Karpas-422 (cell line): ENCODE measurements around the gene PHOX2A. TPM values are rescaled to one million over a fixed set of nuclear protein-coding genes. Genes with fewer than 3 reads are reported as not detected.

ENCODE experiments used
- DNase-seq: peaks from one replicate; pipeline ENCODE4 v3.0.0-alpha.2; 2015
- H2AFZ ChIP-seq: fragments of 200-600 bp; sonication (generic); 2 replicates; pipeline ENCODE4 v1.6.1; 2014; ENCODE audit warnings: antibody characterized with exemption, low read length, mixed read lengths
- H3K27ac ChIP-seq: fragments of 200-600 bp; sonication (generic); 2 replicates; pipeline ENCODE4 v1.5.1; 2014; ENCODE audit warnings: mild to moderate bottlenecking, low read length, moderate library complexity
- H3K27me3 ChIP-seq: fragments of 200-600 bp; sonication (generic); 2 replicates; pipeline ENCODE4 v1.6.1; 2014; ENCODE audit warnings: low read length, mixed read lengths
- H3K36me3 ChIP-seq: fragments of 200-600 bp; sonication (generic); 2 replicates; pipeline ENCODE4 v1.6.1; 2014; ENCODE audit warnings: low read length, mixed read lengths; ENCODE audit not compliant: insufficient read depth
- H3K4me1 ChIP-seq: fragments of 200-600 bp; sonication (generic); 2 replicates; pipeline ENCODE4 v1.6.1; 2014; ENCODE audit warnings: mild to moderate bottlenecking, low read length, mixed read lengths
- H3K4me2 ChIP-seq: fragments of 200-600 bp; sonication (generic); 2 replicates; pipeline ENCODE4 v1.6.1; 2014; ENCODE audit warnings: low read length, low read depth, mild to moderate bottlenecking; ENCODE audit not compliant: poor library complexity, severe bottlenecking
- H3K4me3 ChIP-seq: fragments of 200-600 bp; sonication (generic); 2 replicates; pipeline ENCODE4 v1.5.1; 2014; ENCODE audit warnings: mild to moderate bottlenecking, antibody characterized with exemption, low read length, mixed read lengths
- H3K79me2 ChIP-seq: fragments of 200-600 bp; sonication (generic); 2 replicates; pipeline ENCODE4 v1.6.1; 2014; ENCODE audit warnings: mild to moderate bottlenecking, low read length, mixed read lengths
- H3K9ac ChIP-seq: fragments of 200-600 bp; sonication (generic); 2 replicates; pipeline ENCODE4 v1.6.0; 2014; ENCODE audit warnings: low read length
- H3K9me2 ChIP-seq: fragments of 200-600 bp; sonication (generic), shearing (Covaris generic); replicated peaks from 2 replicates; pipeline ENCODE4 v1.6.0; 2014; ENCODE audit warnings: mild to moderate bottlenecking, low read length, moderate library complexity; ENCODE audit not compliant: insufficient read depth
- H3K9me3 ChIP-seq: fragments of 300-700, 200-600 bp; sonication (generic); 2 replicates; pipeline ENCODE4 v1.6.1; 2014; ENCODE audit warnings: low read length, mixed read lengths
- H4K20me1 ChIP-seq: fragments of 200-600 bp; sonication (generic); 2 replicates; pipeline ENCODE4 v1.6.1; 2014; ENCODE audit warnings: mild to moderate bottlenecking, antibody characterized with exemption, low read length, low read depth; ENCODE audit not compliant: insufficient read depth
- total RNA-seq: library from RNA; depleted of rRNA; stranded (reverse); fragments of >200 nt; shearing (Covaris generic); gene quantifications from 2 replicates; pipeline ENCODE4 v1.2.3, GENCODE V29; 2014; ENCODE audit warnings: low replicate concordance

The PHOX2A gene
- total RNA-seq, 1 experiment from 2014 or later: not detected

DNA sequence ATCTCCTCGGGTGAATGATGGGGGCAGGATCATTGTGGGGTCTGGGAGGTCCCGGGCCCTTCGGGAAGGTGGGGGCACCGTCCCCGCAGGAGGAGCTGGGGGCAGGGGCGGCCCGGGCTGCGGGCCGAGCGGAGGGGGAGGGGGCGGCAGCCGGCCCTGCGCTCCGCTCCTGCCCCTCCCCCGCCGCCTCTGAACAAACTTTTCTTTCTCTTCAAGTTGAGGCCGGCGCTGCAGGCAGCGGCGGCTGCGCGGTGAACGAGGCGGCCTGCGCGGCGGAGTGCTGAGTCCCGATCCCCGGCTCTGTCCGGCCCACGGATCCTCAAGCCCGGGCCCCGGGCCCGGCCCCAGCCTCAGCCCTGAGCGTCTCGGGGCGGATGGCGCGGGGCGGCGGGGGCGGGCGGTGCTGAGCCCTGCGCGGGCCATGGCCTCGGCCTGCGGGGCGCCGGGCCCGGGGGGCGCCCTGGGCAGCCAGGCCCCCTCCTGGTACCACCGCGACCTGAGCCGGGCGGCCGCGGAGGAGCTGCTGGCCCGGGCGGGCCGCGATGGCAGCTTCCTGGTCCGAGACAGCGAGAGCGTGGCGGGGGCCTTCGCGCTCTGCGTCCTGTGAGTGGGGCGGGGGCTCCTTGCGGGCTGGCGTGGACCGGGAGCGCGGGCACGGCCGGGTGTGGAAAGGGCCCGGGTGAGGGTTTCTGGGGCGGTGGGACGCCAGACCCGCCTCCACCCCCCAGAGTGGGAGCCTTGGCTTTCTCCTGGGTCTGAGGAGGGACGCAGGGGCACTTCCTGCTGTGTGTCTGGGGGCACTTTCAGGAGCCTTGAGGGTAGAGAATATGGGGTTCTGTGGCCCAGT, 19.2 kb downstream of the PHOX2A start, which contains the start of gene INPPL1:
TSS of gene INPPL1 (plus strand) at position 204 of the 847 bp plus-strand sequence. CDS start at position 422, 218 bp downstream.
- Histone ChIP-seq H3K36me3 (no peaks in the 10 kb centered on the region; the same call in 1 of the 2 replicates), H4K20me1 (no peaks in the 10 kb centered on the region), H3K4me1 (peaks cover 39% of the 10 kb centered on the region), H3K27ac (peak within 1 kb of the TSS; percentile 89), H3K9me2 (no peaks in the 10 kb centered on the region), H3K4me3 (peak within 1 kb of the TSS; percentile 99), H3K79me2 (peaks cover 26% of the 10 kb centered on the region), H2AFZ (peak within 1 kb of the TSS; percentile 92; the same call in 1 of the 2 replicates), H3K27me3 (no peaks in the 10 kb centered on the region), H3K9me3 (no peaks in the 10 kb centered on the region), H3K4me2 (peak within 1 kb of the TSS; percentile 100), H3K9ac (peak within 1 kb of the TSS; percentile 97)
- DNase-seq: peak; percentile 80

DNA sequence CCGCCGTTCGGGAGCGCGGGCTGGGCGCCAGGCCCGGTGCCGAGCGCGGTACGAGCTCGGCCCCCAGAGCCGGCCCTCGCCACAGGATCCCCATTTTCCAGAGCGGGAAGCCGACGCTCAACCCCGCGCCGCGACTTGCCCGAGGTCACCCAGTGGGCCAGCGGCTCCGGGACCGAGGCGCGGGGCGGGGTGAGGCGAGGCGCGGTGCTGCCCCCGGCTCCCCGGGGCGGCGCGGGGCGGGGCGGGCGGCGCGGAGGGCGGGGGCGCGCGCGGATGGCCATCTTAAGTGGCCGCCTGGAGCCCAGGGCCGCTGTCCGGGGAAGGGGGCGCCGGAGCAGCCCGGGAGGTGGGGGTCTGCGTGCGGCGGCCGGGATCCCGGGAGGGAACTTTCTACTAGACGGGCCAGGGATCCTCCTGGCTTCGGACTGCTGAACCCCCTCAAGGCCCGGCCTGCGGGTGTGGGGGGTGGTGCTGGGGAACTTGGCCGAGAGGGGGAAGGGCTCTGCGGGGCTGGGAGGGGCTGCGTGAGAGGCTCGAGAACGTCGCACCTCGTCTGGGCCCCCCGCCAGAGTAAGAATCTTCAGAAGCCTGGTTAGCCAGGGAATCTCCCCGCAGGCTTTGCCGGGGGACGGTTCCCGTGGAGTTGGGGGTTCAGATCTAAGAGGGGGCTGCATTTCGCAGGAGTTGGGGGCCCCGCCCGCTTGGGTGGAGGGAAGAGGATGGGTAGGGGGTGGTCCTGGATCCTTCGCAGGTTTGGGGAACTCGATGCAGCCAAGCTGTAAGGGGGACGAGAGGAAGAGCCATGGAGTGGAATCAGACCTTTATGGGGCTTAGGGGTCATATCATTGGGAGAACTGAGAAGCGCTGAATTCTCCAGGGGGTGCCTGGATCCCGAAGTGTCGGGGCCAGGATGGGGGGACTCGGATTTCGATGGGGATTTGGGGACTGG, 20.1 kb downstream of the PHOX2A start:
- peak; percentile 78 for DNase-seq
- Histone ChIP-seq H2AFZ (peak overlapping the region; percentile 92; the same call in 1 of the 2 replicates), H3K4me3 (peak overlapping the region; percentile 99)

DNA sequence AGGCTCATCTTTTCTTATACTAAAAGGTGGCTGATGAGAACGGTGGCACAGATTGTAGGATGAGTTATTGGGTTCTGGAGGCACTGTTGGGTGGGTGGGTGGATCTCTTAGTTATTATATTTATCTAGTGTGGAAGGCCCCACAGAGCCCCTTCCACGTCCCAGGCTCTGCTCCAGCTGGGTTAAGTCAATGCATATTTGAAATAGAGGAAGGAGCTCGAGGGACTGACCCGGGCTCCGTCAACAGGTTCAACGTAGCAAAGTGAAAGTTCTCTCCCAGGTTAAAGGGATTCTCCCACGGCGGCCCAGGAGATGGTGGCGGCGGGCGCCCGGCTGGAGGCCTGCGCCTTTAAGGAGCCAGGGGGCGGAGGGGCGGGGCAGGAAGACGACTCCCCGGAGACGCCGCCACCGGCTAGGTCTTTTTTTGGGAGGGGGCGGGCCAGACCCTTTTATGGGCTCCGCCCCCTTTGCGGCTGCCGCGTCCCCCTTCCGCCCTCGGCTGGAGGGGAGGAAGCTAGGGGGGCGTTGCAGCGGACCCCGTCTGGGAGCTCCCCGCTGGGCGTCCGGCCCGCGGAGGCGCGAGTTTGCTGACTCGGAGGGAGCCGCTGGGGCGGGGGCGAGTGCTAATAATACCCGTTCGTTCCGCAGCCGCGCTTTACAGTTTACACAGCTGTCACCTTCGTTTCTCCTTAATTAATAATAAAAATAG, 20.9 kb downstream of the PHOX2A start:
- H4K20me1 ChIP-seq: no peaks in the 10 kb centered on the region
- H3K4me1 ChIP-seq: peaks cover 40% of the 10 kb centered on the region
- H3K4me3 ChIP-seq: peak overlapping the region; percentile 99

More for the DNA sequence above, 20.1 kb downstream of the PHOX2A start:
- H3K27ac ChIP-seq: peak overlapping the region; percentile 89
- H3K9me3 ChIP-seq: no peaks in the 10 kb centered on the region
- peak overlapping the region; percentile 100 for H3K4me2 ChIP-seq
- H3K9me2 ChIP-seq: no peaks in the 10 kb centered on the region
- no peaks in the 10 kb centered on the region for H4K20me1 ChIP-seq
- peak overlapping the region; percentile 97 for H3K9ac ChIP-seq
- H3K79me2 ChIP-seq: peaks cover 26% of the 10 kb centered on the region
- H3K36me3 ChIP-seq: no peaks in the 10 kb centered on the region; the same call in 1 of the 2 replicates
- peaks cover 39% of the 10 kb centered on the region for H3K4me1 ChIP-seq
- H3K27me3 ChIP-seq: no peaks in the 10 kb centered on the region

DNA sequence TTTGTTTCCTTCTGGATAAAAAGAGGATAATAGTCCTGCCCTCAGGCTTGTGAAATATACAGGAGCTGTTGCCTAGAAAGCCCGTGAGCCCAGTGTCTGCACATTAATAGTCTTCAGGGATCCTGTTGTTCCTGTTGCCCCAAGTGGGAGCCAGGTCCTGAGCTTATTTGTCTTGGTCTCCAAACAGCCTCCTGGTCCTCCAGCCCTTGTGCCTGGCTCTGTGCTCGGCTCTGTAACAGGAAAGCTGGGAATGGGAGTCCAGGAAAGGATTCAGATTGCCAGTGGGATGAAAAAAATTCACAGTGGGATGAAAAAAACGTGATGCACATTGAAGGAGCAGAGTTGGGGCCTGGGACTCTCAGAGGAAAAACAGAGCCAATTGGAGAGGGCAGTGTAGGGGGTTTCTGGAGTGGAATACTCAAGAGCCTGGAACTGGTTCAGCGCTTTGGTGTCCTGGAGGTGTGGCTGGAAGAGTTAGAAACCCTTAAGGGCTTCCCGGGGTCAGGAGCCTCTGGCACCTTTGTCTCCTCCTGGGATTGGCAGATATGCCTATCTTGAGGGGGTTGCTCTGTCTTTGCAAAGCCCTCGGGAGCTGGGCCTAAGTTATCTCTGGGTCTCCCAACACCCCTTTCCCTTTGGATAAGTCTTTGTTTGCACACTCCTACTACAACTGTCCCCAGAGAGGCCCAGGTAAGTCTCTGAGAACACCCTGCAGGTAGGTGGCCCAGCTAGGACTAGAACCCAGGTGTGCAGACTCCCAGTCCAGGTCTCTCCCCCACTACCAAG, 21.7 kb downstream of the PHOX2A start:
- H3K9me3 ChIP-seq: no peaks in the 10 kb centered on the region
- peaks cover 25% of the 10 kb centered on the region for H3K79me2 ChIP-seq
- H3K4me1 ChIP-seq: peaks cover 45% of the 10 kb centered on the region
- no peaks in the 10 kb centered on the region for H3K9me2 ChIP-seq
- H3K27ac ChIP-seq: peak overlapping the region; percentile 74
- peak overlapping the region; percentile 100 for H3K4me2 ChIP-seq
- no peaks in the 10 kb centered on the region for H3K27me3 ChIP-seq
- H3K4me3 ChIP-seq: peak overlapping the region; percentile 99
- DNase-seq: no peak
- peak overlapping the region; percentile 80; the same call in 1 of the 2 replicates for H2AFZ ChIP-seq
- no peaks in the 10 kb centered on the region for H4K20me1 ChIP-seq
- no peaks in the 10 kb centered on the region for H3K36me3 ChIP-seq
- H3K9ac ChIP-seq: peak overlapping the region; percentile 97

More for the DNA sequence above, 20.9 kb downstream of the PHOX2A start:
- Histone ChIP-seq H3K27ac (peak overlapping the region; percentile 89), H3K27me3 (no peaks in the 10 kb centered on the region), H3K9me3 (no peaks in the 10 kb centered on the region), H3K9me2 (no peaks in the 10 kb centered on the region), H2AFZ (peak overlapping the region; percentile 92; the same call in 1 of the 2 replicates), H3K36me3 (no peaks in the 10 kb centered on the region), H3K4me2 (peak overlapping the region; percentile 100), H3K79me2 (peaks cover 26% of the 10 kb centered on the region), H3K9ac (peak overlapping the region; percentile 97)
- DNase-seq: peak; percentile 98

DNA sequence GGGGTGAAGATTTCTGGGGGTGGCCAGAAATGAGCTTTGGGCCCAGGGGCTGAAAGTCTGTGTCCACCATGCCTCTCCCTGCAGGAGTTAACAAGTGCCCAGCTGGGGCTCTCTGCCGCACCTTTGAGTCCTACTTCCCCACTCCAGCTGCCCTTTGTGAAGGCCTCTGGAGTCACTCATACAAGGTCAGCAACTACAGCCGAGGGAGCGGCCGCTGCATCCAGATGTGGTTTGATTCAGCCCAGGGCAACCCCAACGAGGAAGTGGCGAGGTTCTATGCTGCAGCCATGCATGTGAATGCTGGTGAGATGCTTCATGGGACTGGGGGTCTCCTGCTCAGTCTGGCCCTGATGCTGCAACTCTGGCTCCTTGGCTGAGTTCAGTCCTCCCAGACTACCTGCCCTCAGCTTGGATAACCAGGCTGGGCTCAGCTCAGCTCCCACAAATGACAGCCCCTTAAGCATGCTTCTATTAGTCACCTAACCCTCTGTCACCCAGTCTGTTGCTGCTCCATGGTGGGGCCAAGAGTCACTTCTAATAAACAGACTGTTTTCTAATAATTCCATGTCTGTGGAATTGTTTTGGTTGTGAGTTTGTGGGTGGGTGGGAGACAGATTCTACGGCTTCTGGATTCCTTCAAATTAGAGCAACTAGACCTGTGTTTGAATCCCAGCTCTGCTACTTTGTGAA, 22.4 kb downstream of the PHOX2A start:
- H3K4me1 ChIP-seq: peaks cover 44% of the 10 kb centered on the region
- H3K9ac ChIP-seq: peak overlapping the region; percentile 97
- H3K79me2 ChIP-seq: peaks cover 21% of the 10 kb centered on the region
- H3K27me3 ChIP-seq: no peaks in the 10 kb centered on the region
- no peaks in the 10 kb centered on the region for H3K9me2 ChIP-seq
- no peaks in the 10 kb centered on the region for H3K36me3 ChIP-seq
- H3K4me3 ChIP-seq: peak overlapping the region; percentile 99; the same call in 1 of the 2 replicates
- peak overlapping the region; percentile 80; the same call in 1 of the 2 replicates for H2AFZ ChIP-seq
- peak overlapping the region; percentile 100 for H3K4me2 ChIP-seq
- peak; percentile 65 for DNase-seq
- no peak overlapping the region for H3K27ac ChIP-seq
- no peaks in the 10 kb centered on the region for H3K9me3 ChIP-seq
- H4K20me1 ChIP-seq: no peaks in the 10 kb centered on the region

DNA sequence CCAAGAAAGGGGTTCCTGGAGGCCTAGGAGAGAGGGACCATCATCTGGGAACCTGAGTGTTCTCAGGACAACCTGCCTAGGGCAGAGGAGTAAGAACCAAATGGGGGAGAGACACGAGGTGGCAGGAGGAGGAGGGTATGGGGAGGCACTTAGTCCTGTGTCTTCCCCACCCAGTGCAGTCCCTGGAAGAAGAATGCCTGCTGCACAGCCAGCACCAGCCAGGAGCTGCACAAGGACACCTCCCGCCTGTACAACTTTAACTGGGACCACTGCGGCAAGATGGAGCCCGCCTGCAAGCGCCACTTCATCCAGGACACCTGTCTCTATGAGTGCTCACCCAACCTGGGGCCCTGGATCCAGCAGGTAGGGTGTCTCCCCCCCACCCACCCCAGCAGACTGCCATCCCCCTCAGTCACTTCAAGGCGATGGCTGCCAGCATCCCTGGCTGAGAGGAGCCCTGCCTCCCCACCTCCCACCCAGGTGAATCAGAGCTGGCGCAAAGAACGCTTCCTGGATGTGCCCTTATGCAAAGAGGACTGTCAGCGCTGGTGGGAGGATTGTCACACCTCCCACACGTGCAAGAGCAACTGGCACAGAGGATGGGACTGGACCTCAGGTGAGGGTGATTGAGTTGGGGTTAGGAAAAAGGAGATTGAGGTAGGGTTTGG, 23.1 kb downstream of the PHOX2A start:
- H3K9me2 ChIP-seq: no peaks in the 10 kb centered on the region
- peak overlapping the region; percentile 80; the same call in 1 of the 2 replicates for H2AFZ ChIP-seq
- H4K20me1 ChIP-seq: no peaks in the 10 kb centered on the region
- H3K36me3 ChIP-seq: no peaks in the 10 kb centered on the region
- H3K27me3 ChIP-seq: no peaks in the 10 kb centered on the region
- peaks cover 17% of the 10 kb centered on the region for H3K79me2 ChIP-seq
- H3K9ac ChIP-seq: peak overlapping the region; percentile 97
- no peaks in the 10 kb centered on the region for H3K9me3 ChIP-seq
- no peak overlapping the region for H3K27ac ChIP-seq
- peak overlapping the region; percentile 100 for H3K4me2 ChIP-seq
- DNase-seq: peak; percentile 69
- peak overlapping the region; percentile 99; the same call in 1 of the 2 replicates for H3K4me3 ChIP-seq
- peaks cover 38% of the 10 kb centered on the region for H3K4me1 ChIP-seq
